RWPE1 (cell line): Measurements from ENCODE around the gene YWHAG.
A peak's percentile ranks its signal among the peaks of the same experiment; 100 is the strongest.
"Not testable (repeated sequence)": the region's sequence is repeated elsewhere in the genome, so short reads cannot be mapped to it uniquely, and the experiment has no call there.

Source experiments
- CTCF ChIA-PET: fragments of 350-600 bp; sonication (Branson Sonifier 250); formaldehyde crosslinking; extraction: SDS; loops from one replicate; lab custom pipeline; 2021; lab: Yijun Ruan, JAX
- POLR2A ChIA-PET: fragments of 400-600 bp; formaldehyde crosslinking; extraction: SDS; loops from one replicate; lab custom pipeline; 2020; ENCODE audit warnings: antibody characterized with exemption; ENCODE audit not compliant: low non-redundant PET; lab: Yijun Ruan, JAX
- DNase-seq: peaks from one replicate; pipeline ENCODE4 v3.0.0; 2012; ENCODE audit warnings: low spot score
- H3K27ac ChIP-seq: fragments of 450-650 bp; 2 replicates; pipeline ENCODE4 v1.5.1; 2017
- CTCF ChIP-seq: fragments of 450-650 bp; conservative IDR thresholded peaks from 2 replicates; pipeline ENCODE4 v1.5.1; 2017; ENCODE audit warnings: low read depth, mild to moderate bottlenecking

YWHAG gene

GRCh38 chr7:76337147-76337546 lies 21.6 kb downstream of the YWHAG start:
- no peak for TF ChIP-seq CTCF
- POLR2A ChIA-PET: no interaction called here
- no peak for DNase-seq
- CTCF ChIA-PET: interaction anchor here (0.6 kb wide), 1 partner anchor 970 kb away, joined by 3 read pairs; no protein-coding TSS in a partner anchor
- H3K27ac ChIP-seq: peak overlapping the region; percentile 35; the same call in 1 of the 2 replicates

GRCh38 chr7:76336094-76336493 lies 22.7 kb downstream of the YWHAG start:
- TF ChIP-seq CTCF: no peak
- no peak for DNase-seq
- ChIA-PET POLR2A (interaction anchor here (0.7 kb wide), 1 partner anchor 29 kb away, joined by 6 read pairs; no protein-coding TSS in a partner anchor), CTCF (interaction anchor here (1.0 kb wide), 1 partner anchor 18 kb away, joined by 8 read pairs; no protein-coding TSS in a partner anchor)
- H3K27ac ChIP-seq: peak overlapping the region; percentile 51

GRCh38 chr7:76335417-76335816 lies 23.4 kb downstream of the YWHAG start:
- DNase-seq: not testable (repeated sequence)
- ChIA-PET CTCF (interaction anchor here (0.6 to 1.0 kb wide), 2 partner anchors 17 to 20 kb away, joined by 3 to 8 read pairs; no protein-coding TSS in a partner anchor), POLR2A (interaction anchor here (0.7 kb wide), 1 partner anchor 29 kb away, joined by 6 read pairs; no protein-coding TSS in a partner anchor)
- peak overlapping the region; percentile 51 for H3K27ac ChIP-seq

- DNase-seq: no peak
- ChIA-PET CTCF (no interaction called here), POLR2A (no interaction called here)
- H3K27ac ChIP-seq: peak overlapping the region; percentile 51
- no peak for TF ChIP-seq CTCF
These were observed 24.3 kb downstream of the YWHAG start for GRCh38 chr7:76334320-76334967.

- no peak for DNase-seq
- CTCF ChIA-PET: no interaction called here
- no peak for TF ChIP-seq CTCF
- POLR2A ChIA-PET: no interaction called here
- peak overlapping the region; percentile 52 for H3K27ac ChIP-seq
These were observed 25.2 kb downstream of the YWHAG start for GRCh38 chr7:76333511-76334101.

- ChIA-PET CTCF (no interaction called here), POLR2A (no interaction called here)
- TF ChIP-seq CTCF: no peak
- DNase-seq: no peak
- no peak overlapping the region for H3K27ac ChIP-seq
These were observed 26.7 kb downstream of the YWHAG start for GRCh38 chr7:76332078-76332477.

GRCh38 chr7:76330673-76331072 lies 28.1 kb downstream of the YWHAG start:
- no peak for DNase-seq
- ChIA-PET CTCF (no interaction called here), POLR2A (no interaction called here)
- no peak overlapping the region for H3K27ac ChIP-seq
- TF ChIP-seq CTCF: no peak
